ENCODE measurements around the gene D2HGDH.
"Not testable (repeated sequence)": the region's sequence is repeated elsewhere in the genome, so short reads cannot be mapped to it uniquely, and the experiment has no call there.

Gene D2HGDH

DNA sequence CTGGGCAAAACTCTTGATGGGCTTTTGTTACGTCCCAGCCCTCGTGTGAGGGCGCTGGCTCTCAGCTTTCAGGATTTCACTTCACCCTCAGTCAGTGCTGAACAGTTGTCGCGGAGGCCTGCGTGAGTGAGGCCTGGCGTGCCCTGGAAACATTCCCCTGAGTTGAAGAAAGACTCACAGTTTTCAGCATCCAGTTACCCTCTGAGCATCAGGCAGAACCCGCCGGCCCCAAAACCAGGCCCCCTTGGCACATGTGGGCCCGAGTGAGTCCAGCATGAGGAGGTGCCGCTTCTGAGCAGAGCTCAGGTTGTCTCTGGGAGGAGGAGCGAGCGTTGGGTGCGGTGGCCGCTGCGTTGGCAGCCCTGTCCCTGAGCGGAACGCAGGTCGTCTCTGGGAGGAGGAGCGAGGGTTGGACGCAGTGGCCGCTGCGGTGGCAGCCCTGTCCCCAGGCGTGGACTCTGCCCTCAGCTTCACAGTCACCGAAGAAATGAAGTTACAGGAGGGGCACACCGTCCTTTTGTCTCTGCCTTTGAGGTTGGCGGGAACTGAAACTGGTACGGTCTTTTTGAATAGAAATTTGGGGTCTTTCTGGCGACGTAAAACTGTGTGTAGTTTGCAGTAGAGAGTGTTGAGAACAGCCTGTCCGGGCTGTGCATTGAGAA is 74.4 kb downstream of the D2HGDH start, which contains the start of gene NEU4:
Gene NEU4, plus strand, starts transcription at position 473 of the 662 bp plus-strand sequence. CDS start 5,292 bp downstream, outside the sequence.
- DNase-seq (ENCODE audit: low read depth) = no peak

DNA sequence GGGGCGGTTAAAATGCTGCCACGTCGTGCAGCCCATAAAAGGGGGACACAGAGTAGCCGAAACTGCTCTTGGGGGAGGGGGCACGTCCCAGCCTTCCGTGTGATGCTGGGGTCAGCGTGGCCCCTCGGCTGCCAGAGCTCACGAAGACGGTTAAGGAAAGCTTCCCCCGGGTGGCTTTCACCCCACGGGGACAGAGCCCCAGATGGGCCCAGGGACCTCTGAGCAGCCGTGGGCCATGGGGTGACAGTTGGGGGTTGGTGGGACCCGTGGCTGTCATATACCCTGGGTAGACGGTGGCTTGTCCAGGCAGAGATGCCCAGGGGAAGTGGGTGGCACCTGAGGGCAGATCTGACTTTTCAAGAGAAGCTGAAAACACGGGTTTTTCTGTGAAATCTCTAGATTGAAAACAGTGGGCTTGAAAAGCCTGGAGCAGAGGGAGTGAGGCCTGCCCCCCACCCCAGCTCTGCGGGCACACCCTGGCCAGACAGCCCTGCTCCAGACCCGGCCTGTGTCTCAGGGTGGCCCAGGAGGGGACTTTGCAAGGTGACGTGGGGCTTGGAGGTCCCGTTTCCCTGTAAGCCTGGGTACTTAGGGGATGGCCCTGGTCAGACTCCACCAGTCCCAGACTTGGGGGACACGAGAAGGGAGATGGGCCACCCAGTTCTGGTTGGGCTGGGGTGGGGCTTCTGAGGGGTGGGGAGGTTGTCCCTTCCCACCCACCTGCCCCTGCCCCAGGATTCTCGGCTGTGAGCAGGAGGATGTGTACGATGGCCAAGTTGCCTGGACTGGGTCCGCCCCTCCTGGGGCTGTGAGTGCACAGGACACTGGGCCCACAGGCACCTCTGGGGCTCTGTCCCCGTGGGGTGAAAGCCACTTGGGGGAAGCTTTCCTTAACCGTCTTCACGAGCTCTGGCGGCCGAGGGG is 75.2 kb downstream of the D2HGDH start:
- DNase-seq (ENCODE audit: low read depth) = no peak

DNA sequence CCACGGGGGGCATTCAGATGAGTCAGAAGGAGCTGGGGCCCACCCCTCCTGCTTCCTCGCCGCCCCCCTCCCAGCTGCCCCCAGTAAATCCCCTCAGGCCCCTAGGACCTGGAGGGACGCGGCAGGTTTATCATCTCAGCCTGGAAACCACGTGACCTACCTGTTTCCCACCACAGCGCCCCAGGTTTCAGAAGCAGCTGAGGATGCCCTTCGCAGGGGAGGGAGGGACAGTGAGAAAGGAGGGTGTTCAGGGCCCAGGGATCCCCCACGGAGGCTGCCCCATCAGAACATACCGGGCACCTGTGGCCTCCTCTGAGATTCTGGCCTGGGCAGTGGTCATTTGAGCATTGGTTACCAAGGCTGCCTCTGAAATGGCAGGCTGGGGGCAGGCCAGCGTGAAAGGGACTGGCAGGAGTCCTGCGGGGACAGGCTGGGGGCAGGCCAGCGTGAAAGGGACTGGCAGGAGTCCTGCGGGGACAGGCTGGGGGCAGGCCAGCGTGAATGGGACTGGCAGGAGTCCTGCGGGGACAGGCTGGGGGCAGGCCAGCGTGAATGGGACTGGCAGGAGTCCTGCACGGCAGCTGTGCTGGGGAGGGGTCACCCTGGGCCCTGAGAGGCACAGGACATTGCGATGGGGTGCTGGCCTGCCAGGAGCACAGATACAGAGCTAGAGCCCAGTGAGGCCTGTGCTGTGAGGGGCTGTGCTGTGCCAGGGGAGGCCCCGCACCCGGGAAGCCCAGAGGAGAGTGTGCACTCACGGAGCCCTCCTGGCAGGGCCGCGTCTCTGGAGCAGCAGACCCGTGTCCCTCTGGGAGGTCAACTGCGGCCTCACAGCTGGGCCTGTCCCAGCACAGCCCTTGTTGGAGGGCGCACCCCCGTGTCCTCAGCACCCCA is 76.1 kb downstream of the D2HGDH start:
- no peak for DNase-seq (ENCODE audit: low read depth)

DNA sequence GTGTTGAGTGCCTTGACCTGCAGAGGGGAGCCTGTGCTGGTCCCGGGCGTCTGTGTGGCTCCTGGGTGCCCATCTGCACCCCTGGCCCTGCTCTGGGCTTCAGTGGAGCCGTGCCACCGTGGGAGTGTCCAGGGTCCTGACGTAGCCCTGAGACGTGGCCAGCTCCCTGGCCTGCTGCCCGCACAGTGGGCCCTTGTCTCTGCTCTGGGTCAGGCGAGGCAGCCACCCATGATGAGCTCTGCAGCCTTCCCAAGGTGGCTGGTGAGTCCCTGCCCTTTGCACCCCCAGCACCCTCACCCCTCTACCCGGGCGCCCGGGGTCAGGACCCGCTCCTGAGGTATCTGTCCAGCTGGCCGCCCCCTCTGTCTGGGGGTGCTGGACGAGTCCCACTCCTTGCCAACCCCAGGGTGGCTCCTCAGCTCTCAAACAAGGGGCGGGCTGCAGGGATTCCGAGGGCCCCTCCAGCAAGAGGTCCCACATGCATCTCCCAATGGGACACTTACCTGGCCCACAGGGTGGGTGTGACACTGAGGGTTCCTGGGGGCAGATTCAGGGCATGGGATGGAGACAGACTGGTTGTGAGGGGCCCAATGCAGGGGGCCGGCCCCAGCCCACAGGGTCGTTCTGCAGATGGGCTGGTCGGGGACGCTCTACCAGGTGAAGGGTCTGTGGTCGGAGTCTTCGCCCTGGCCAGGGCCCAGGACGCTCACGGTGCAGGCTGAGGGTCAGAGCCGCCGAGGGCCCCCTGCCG is 76.9 kb downstream of the D2HGDH start:
- DNase-seq (ENCODE audit: low read depth) = no peak

DNA sequence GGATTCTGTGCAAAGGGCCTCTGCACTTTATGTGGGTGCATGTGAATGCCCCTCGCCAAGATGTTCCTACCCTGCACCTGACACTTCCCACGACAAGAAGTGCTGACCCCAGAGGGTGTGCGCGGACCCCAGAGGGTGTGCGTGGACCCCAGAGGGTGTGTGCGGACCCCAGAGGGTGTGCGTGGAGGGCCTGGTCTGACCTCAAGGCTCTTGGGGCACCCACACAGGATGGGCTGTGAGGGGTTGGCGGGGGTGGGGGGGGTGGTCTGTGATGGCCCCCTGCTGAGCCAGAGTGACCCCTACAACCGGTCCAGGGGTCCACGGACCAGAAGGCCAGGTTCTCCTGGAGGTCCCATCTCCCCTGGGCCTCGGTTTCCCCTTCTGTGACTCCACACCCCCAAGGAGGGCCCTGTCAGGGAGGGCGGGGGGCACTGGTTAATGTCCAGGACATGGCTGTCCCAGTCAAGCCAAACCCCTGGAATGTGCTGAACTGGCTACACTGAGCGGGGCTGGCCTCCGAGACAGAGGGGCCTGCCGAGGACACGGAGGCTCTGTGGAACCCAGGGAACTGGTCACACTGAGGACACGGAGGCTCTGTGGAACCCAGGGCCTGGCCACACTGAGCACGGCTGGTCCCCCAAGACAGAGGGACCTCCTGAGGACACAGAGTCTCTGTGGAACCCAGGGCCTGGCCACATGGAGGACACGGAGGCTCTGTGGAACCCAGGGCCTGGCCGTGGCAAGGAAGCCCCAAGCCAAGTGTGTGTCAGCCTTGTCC is 77.7 kb downstream of the D2HGDH start:
- DNase-seq (ENCODE audit: low read depth) = no peak

DNA sequence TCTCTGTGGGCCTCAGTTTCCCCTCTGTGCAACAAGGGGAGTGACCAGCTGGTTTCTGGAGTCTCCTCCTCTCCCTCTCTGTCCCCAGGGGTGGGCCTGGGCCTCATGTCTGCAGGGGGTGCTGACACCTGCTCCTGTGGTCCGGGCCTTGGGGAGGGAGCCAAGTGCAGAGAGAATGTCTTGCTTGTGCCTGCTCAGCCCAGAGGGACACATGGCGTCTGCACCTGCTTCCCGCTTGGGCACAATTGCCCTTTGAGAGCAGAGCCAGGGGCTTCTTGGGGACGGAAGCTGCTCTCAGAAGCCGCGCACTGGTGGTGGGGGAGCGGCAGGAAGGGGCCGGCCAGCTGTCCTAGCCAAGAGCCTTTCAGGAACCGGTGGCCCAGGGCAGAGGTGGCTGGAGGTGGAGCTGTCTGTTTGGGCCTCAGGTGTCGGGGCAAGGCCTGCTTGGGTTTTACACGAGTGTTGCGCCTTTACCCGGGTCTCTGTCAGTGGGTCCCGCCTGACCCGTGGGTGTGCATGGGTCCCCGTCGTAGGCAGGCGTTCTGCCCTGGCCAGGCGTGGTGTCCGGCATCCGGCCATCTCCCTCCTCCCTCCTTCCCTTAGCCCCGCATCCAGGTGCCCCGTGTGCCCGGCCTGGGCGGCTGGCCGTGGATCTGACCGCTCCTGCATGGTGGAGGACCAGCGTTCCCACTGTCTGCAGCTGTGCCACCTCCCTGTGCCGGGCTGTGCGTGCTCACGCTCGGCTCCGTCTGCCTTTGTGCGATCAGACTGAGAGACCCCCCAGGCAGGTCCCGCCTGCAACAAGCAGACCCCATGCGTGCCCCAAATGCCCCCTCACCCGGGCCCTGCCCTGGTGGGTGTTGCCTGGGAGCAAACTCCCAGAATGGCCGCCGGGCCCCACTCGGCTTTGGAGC is 78.6 kb downstream of the D2HGDH start:
- DNase-seq (ENCODE audit: low read depth) = no peak

DNA sequence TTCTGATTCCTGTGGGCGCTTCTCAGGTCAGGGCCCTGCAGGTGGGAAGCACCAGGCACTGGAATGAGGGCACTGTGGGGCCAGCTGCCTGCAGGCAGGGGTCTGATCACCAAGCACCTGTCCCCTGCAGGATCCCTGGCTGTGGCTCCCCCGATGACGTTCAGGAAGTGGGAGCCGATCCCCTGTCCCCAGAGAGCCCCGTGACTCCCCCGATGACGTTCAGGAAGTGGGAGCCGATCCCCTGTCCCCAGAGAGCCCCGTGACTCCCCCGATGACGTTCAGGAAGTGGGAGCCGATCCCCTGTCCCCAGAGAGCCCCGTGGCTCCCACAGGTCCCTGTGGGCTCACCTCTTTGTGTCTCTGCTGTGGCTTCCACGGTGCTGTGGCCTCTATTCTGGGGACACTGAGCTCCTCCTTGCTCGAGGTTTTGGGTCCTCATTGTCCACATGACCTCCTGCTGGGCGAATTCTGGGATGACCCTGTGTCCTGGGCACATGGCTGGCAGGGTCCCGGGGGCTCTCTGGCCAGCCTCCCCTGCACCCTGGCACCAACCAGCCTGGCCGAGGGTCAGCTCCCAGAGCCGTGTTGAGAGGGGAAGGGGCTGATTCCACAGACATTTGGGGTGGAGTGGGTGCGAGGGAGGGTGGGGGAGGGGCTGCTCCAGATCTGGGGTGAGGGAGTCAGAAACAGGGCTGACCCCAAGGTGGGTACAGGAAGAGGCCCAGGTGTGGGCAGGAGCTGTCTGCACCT is 79.4 kb downstream of the D2HGDH start:
- no peak for DNase-seq (ENCODE audit: low read depth)

DNA sequence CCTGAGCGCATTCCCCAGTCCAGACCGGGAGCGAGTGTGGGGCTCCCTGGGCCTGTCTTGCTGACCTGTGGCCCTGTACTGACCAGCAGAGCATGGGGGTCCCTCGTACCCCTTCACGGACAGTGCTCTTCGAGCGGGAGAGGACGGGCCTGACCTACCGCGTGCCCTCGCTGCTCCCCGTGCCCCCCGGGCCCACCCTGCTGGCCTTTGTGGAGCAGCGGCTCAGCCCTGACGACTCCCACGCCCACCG is 79.9 kb downstream of the D2HGDH start:
- DNase-seq (ENCODE audit: low read depth) = no peak

DNA sequence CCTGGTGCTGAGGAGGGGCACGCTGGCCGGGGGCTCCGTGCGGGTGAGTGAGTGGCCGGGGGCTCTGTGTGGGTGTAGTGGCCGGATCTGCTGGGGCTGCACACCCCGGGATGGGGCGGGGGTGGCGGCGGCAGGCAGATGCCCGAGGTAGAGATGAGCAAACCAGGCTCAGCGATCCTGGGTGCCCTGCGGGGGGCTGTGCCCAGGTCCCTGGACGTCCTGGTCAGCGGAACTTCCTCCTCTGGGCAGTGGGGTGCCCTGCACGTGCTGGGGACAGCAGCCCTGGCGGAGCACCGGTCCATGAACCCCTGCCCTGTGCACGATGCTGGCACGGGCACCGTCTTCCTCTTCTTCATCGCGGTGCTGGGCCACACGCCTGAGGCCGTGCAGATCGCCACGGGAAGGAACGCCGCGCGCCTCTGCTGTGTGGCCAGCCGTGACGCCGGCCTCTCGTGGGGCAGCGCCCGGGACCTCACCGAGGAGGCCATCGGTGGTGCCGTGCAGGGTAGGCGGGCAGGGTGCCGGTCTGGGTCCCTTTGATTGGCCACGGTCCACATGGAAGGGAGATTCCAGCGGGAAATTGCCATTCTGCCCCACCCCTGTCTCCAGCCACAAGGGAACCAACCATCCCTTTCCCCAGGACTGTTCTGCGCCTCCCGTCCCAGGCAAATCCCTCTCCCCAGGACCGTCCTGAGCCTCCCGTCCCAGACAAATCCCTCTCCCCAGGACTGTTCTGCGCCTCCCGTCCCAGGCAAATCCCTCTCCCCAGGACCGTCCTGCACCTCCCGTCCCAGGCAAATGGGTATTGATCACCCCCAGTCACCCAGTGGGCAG is 80.4 kb downstream of the D2HGDH start:
- DNase-seq (ENCODE audit: low read depth) = no peak

DNA sequence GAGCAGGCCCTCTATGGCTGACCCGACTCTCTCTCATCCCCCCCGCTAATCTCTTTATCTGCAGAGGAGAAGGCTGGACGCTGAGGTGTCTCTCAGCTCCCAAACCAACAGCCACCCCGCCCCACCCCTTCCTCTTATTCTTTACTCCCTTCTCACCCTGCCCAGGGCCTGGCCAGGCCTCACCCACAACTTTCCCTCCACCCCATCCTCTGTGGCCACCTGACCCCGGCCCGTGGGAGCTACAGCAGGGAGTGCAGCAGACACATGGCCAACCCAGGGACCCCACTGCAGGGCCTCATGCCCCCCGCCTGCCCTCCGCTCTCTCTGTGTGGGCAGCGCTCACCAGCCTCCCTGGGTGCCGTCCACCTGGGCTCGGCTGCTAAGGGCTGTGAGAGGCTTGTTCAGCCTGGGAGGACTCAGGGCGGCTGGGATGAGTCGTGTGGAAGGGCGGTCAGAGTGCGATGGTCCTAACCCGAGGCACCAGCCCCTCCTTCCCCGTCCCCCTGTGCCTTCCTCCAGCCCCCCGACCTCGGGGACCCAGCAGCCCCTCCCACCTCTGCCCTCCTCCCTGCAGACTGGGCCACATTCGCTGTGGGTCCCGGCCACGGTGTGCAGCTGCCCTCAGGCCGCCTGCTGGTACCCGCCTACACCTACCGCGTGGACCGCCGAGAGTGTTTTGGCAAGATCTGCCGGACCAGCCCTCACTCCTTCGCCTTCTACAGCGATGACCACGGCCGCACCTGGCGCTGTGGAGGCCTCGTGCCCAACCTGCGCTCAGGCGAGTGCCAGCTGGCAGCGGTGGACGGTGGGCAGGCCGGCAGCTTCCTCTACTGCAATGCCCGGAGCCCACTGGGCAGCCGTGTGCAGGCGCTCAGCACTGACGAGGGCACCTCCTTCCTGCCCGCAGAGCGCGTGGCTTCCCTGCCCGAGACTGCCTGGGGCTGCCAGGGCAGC is 81.3 kb downstream of the D2HGDH start:
- DNase-seq (ENCODE audit: low read depth) = no peak

DNA sequence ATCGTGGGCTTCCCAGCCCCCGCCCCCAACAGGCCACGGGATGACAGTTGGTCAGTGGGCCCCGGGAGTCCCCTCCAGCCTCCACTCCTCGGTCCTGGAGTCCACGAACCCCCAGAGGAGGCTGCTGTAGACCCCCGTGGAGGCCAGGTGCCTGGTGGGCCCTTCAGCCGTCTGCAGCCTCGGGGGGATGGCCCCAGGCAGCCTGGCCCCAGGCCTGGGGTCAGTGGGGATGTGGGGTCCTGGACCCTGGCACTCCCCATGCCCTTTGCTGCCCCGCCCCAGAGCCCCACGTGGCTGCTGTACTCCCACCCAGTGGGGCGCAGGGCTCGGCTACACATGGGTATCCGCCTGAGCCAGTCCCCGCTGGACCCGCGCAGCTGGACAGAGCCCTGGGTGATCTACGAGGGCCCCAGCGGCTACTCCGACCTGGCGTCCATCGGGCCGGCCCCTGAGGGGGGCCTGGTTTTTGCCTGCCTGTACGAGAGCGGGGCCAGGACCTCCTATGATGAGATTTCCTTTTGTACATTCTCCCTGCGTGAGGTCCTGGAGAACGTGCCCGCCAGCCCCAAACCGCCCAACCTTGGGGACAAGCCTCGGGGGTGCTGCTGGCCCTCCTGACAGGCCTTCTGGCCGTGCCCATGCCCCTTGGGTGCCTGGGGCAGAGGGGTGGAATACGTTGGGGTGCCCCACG is 82.1 kb downstream of the D2HGDH start:
- no peak for DNase-seq (ENCODE audit: low read depth)

DNA sequence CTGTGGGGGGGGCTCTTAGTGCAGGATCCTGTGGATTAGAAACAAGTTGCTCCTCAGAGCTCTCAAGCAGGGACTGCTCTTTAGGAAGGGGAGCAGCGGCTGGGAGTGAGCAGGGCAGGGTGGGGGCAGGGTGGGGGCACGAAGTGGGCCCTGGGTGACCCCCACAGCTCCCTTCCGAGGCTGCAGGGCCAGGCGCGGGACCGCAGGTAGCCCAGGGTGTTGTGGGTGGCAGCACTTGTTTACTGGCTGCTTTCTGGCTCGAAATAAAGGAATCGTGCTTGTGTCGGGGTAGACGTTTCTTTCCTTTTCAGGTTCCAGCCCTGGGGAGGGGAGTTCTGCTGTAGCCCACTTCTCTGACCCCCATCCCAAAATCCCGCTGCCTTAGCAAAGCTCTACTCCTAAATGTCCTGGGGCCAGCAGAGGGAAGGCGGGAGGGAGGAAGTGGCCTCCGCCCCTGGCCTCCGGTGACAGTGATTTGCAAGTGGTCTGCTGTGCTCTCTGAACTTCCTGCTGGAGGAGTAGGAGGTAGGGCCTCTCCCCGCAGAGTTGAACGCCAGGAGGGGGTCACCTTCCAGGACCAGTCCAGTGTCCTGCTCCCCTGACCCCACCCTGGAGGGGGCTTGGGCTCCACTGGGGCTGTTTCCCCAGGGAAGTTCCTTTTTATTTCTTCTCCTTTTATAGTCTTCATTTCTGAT is 82.8 kb downstream of the D2HGDH start:
- no peak for DNase-seq (ENCODE audit: low read depth)

DNA sequence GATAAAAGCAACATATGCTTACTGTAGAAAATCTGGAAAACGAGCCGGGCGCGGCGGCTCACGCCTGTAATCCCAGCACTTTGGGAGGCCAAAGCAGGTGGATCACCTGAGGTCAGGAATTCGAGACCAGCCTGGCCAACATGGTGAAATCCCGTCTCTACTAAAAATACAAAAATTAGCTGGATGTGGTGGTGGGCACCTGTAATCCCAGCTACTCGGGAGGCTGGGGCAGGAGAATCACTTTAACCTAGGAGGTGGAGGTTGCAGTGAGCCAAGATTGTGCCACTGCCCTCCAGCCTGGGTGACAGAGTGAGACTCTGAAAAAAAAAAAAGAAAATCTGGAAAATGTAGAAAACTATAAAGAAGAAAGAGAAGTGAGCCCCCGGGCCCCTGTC is 83.4 kb downstream of the D2HGDH start:
- not testable (repeated sequence) for DNase-seq (ENCODE audit: low read depth)
